ENCODE results near the gene TEDC1. TPM values are rescaled to one million over a fixed set of nuclear protein-coding genes. Genes with fewer than 3 reads are reported as not detected.
"Not testable (repeated sequence)": the region's sequence is repeated elsewhere in the genome, so short reads cannot be mapped to it uniquely, and the experiment has no call there.

TEDC1 gene
- total RNA-seq, 2 experiments from 2014 or later: 43.3 to 47.6 TPM

DNA sequence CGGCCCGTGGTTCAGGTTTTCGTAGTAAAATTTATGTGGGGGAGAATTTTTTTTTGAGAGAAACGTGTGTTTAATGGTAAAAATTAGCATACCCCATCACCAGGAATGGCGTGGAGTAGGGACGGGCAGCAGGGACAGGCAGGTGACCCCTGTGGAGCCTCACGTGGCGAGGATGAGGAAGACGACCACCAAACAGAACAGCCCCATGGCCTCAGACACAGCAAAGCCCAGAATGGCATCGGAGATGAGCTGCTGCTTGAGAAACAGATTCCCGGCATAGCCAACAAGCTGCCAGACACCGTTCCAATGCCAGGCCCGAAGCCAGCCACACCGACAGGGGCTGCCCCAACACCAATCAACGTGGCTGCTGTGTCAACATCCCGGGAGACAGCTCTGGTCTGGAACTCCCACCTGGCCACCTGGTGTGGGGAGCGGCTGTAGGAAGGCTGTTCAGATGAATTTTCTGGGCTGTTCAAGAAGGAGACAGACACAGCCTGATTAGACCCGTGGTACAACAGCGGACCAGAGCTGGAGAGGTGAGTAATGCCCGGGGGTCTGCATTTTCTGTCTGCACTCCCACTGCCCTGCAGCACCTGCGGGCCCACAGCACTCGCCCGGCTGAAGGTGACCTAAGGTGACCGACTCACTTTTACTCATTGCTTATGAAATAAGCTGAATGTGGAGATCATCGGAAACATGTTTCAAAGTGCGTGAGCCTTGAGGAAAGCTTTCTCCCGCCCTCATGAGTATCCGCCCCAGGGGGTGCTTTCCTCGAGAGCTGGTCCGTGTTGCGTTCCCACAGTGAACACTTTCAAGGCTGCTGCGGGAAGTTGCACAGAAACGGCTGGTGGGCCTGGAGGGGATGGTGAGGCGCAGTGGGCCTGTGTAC, 45.9 kb downstream of the TEDC1 start:
- Mint-ChIP-seq H3K9me3 (no peaks in the 10 kb centered on the region), H3K27me3 (peaks cover 8% of the 10 kb centered on the region), H3K4me3 (no peak overlapping the region), H3K27ac (no peak overlapping the region), H3K4me1 (peaks cover 3% of the 10 kb centered on the region), H3K36me3 (no peaks in the 10 kb centered on the region)
- DNase-seq: no peak
- POLR2A ChIA-PET: no interaction called here
- ATAC-seq (ENCODE audit: low read depth): no peak

- no peak overlapping the region for H3K4me3 Mint-ChIP-seq
- H3K27ac Mint-ChIP-seq: no peak overlapping the region
- DNase-seq (peak; percentile 85), ATAC-seq (ENCODE audit: low read depth) (peak; percentile 80)
- peaks cover 10% of the 10 kb centered on the region for H3K27me3 Mint-ChIP-seq
- no peaks in the 10 kb centered on the region for H3K36me3 Mint-ChIP-seq
- POLR2A ChIA-PET: no interaction called here
- H3K4me1 Mint-ChIP-seq: peaks cover under 1% of the 10 kb centered on the region
- H3K9me3 Mint-ChIP-seq: no peaks in the 10 kb centered on the region
These were observed 46.8 kb downstream of the TEDC1 start for GRCh38 chr14:105537580-105538474.

- POLR2A ChIA-PET: no interaction called here
- H3K27ac Mint-ChIP-seq: no peak overlapping the region
- no peak for DNase-seq
These were observed 47.5 kb downstream of the TEDC1 start for GRCh38 chr14:105538481-105539049.

GRCh38 chr14:105540811-105541210, 49.8 kb downstream of the TEDC1 start:
- DNase-seq (no peak), ATAC-seq (ENCODE audit: low read depth) (no peak)
- Mint-ChIP-seq H3K27me3 (peaks cover 20% of the 10 kb centered on the region), H3K9me3 (no peaks in the 10 kb centered on the region), H3K36me3 (no peaks in the 10 kb centered on the region), H3K27ac (no peak overlapping the region), H3K4me3 (no peak overlapping the region), H3K4me1 (no peaks in the 10 kb centered on the region)
- POLR2A ChIA-PET: no interaction called here

More at GRCh38 chr14:105538481-105539049, 47.5 kb downstream of the TEDC1 start:
- Mint-ChIP-seq H3K27me3 (peaks cover 13% of the 10 kb centered on the region), H3K4me3 (no peak overlapping the region), H3K36me3 (no peaks in the 10 kb centered on the region), H3K9me3 (no peaks in the 10 kb centered on the region), H3K4me1 (no peaks in the 10 kb centered on the region)
- ATAC-seq (ENCODE audit: low read depth): no peak

GRCh38 chr14:105541218-105541875, 50.3 kb downstream of the TEDC1 start:
- H3K27ac Mint-ChIP-seq: no peak overlapping the region
- H3K4me3 Mint-ChIP-seq: no peak overlapping the region
- no peaks in the 10 kb centered on the region for H3K4me1 Mint-ChIP-seq
- peaks cover 20% of the 10 kb centered on the region for H3K27me3 Mint-ChIP-seq
- DNase-seq (no peak), ATAC-seq (ENCODE audit: low read depth) (no peak)
- no peaks in the 10 kb centered on the region for H3K9me3 Mint-ChIP-seq
- no peaks in the 10 kb centered on the region for H3K36me3 Mint-ChIP-seq
- POLR2A ChIA-PET: no interaction called here

GRCh38 chr14:105545676-105546075, 54.6 kb downstream of the TEDC1 start:
- H3K9me3 Mint-ChIP-seq; ATAC-seq (ENCODE audit: low read depth); H3K36me3 Mint-ChIP-seq; H3K4me1 Mint-ChIP-seq; POLR2A ChIA-PET; H3K4me3 Mint-ChIP-seq; H3K27ac Mint-ChIP-seq; DNase-seq: not testable (repeated sequence)
- peaks cover 23% of the 10 kb centered on the region for H3K27me3 Mint-ChIP-seq

GRCh38 chr14:105546410-105546809, 55.4 kb downstream of the TEDC1 start:
- H3K9me3 Mint-ChIP-seq; H3K4me3 Mint-ChIP-seq; DNase-seq; POLR2A ChIA-PET; H3K36me3 Mint-ChIP-seq; ATAC-seq (ENCODE audit: low read depth); H3K27ac Mint-ChIP-seq; H3K4me1 Mint-ChIP-seq: not testable (repeated sequence)
- peaks cover 23% of the 10 kb centered on the region for H3K27me3 Mint-ChIP-seq

DNA sequence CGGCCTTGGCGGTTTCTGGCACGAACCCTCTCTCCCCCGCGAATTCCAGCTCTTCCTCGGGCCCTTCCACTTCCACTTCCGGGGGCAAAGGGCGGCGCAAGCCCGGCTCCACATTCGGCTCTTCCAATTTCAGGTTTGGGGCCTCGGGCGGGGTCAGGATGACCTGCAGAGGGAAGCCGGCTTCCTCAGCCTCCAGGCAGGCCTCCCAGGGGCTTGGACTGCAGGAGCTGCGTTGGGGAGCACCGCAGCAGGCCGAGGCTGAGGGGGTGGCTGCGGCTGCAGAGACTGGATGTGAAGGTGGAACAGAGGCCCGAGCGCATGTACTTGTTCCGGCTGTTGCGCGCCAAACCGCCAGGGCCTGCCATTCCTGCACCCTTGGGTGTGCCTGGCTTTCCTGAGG, 56.0 kb downstream of the TEDC1 start:
- H3K27me3 Mint-ChIP-seq: peaks cover 20% of the 10 kb centered on the region
- H3K4me1 Mint-ChIP-seq; ATAC-seq (ENCODE audit: low read depth); H3K36me3 Mint-ChIP-seq; DNase-seq; H3K9me3 Mint-ChIP-seq; POLR2A ChIA-PET; H3K27ac Mint-ChIP-seq; H3K4me3 Mint-ChIP-seq: not testable (repeated sequence)

GRCh38 chr14:105547741-105548169, 56.7 kb downstream of the TEDC1 start:
- peaks cover 2% of the 10 kb centered on the region for H3K9me3 Mint-ChIP-seq
- POLR2A ChIA-PET: interaction anchor here (0.6 kb wide), 1 partner anchor 305 kb away, joined by 4 read pairs; no protein-coding TSS in a partner anchor
- ATAC-seq (ENCODE audit: low read depth): no peak

More at GRCh38 chr14:105547741-105548169, 56.7 kb downstream of the TEDC1 start:
- Mint-ChIP-seq H3K27me3 (peaks cover 19% of the 10 kb centered on the region), H3K4me3 (no peak overlapping the region), H3K27ac (no peak overlapping the region), H3K4me1 (no peaks in the 10 kb centered on the region), H3K36me3 (no peaks in the 10 kb centered on the region)
- DNase-seq: no peak

Other genes with a start within 250 kb of the TEDC1 start
- 10 to 100 TPM; 49.6 to 51.3 TPM for gene BTBD6, start 242.7 kb upstream of the TEDC1 start, total RNA-seq
- 10 to 100 TPM; 49.5 to 50.4 TPM for gene BRF1, start 190.2 kb upstream of the TEDC1 start, total RNA-seq
- gene PACS2, start 176.5 kb upstream of the TEDC1 start, total RNA-seq: 10 to 100 TPM; 51.6 to 54.7 TPM
- 1 to 10 TPM; 6.4 to 6.9 TPM for gene TEX22, start 92.7 kb upstream of the TEDC1 start, total RNA-seq
- gene MTA1, start 71.4 kb upstream of the TEDC1 start, total RNA-seq: 100 to 1,000 TPM; 120 to 132 TPM
- gene CRIP2, start 16.4 kb upstream of the TEDC1 start, total RNA-seq: 1 to 10 TPM; 1.2 to 1.6 TPM
- gene CRIP1, start 4.4 kb upstream of the TEDC1 start, total RNA-seq: 100 to 1,000 TPM; 445 to 453 TPM
- gene TMEM121, start 35.3 kb downstream of the TEDC1 start, total RNA-seq: 1 to 10 TPM; 8.1 to 8.8 TPM

Measured in activated naive CD8-positive, alpha-beta T cell treated with anti-CD3 and anti-CD28 coated beads, Interleukin-2, amount 10 ng/mL, durations not matched to agents 7 days and 5 days (primary cell).